Measurements from ENCODE around the gene THSD4.

Gene THSD4

DNA sequence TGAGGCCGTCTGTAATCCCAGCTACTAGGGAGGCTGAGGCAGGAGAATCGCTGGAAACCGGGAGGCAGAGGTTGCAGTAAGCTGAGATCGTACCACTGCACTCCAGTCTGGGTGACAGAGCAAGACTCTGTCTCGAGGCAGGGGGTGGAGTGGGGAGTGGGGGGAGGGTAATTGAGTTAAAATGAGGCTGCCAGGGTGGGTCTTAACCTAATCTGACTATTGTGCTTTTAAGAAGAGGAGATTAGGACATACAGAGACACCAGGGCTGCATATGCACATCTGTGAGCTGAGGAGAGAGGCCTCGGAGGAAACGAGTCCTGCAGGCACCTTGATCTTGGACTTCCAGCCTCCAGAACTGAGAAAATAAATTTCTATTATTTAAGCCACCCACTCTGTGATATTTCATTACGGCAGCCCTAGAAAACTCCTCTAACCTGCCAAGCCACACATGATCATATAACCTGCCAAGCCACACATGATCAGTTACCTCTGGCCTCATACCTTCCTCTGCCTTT lies 197.0 kb downstream of the THSD4 start:
- Histone ChIP-seq H3K4me1 (ENCODE audit: low read length) (no peaks in the 10 kb centered on the region), H3K27ac (ENCODE audit: low read length) (no peak overlapping the region), H3K9ac (ENCODE audit: low read length) (no peak overlapping the region), H3K9me2 (replicated peaks; ENCODE audit: insufficient read depth, low read length) (no peaks in the 10 kb centered on the region), H3K36me3 (replicated peaks; ENCODE audit: insufficient read depth, low read length) (no peaks in the 10 kb centered on the region), H3K79me2 (ENCODE audit: low read length) (no peaks in the 10 kb centered on the region), H4K20me1 (ENCODE audit: insufficient read depth, low read length) (no peaks in the 10 kb centered on the region), H3K9me3 (replicated peaks; ENCODE audit: insufficient read depth, low read length) (no peaks in the 10 kb centered on the region), H3K27me3 (replicated peaks; ENCODE audit: insufficient read depth, low read length) (no peaks in the 10 kb centered on the region), H3K4me3 (ENCODE audit: low read length) (no peak overlapping the region), H3F3A (ENCODE audit: insufficient read depth, low read length) (no peaks in the 10 kb centered on the region), H3K4me2 (ENCODE audit: low read depth, low read length) (no peak overlapping the region), H2AFZ (ENCODE audit: low read length) (no peak overlapping the region)
- no peak for TF ChIP-seq EZH2phosphoT487 (IDR thresholded peaks at IDR 0.05; ENCODE audit: low read length)
- DNase-seq: no peak

DNA sequence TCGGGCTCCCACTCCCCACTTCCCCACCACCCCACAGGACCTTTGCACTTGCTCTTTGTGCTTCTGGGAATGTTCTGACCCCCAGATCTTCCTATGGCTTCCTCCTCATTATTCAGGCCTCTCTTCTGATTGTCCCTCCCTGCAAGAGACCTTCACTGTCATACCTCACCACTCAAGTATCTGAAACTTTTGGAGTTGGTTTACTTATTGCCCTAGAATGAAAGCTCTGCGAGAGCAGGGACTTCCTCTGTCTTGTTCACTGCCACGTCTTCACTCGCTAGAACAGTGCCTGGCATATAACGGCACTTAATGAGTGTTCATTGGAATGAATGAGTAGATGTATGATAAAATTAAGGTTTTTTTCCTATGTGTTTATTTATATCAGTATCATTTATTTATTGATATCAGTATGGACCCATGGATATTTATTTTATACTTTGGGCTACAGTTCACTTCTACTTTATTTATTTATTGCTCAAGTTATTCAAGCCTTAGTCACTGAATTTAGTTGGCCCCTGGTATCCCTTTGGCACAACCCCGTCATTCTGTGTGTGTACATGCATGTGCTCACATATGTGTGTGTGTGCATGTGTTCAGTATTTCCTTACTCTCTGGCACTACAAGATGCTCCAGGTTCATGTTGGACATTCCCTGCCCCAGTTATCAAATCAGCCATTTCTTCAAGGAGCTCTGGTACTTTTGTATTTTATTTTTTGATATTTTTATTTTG lies 197.6 kb downstream of the THSD4 start:
- no peak for DNase-seq
- Histone ChIP-seq H3K27me3 (replicated peaks; ENCODE audit: insufficient read depth, low read length) (no peaks in the 10 kb centered on the region), H3K36me3 (replicated peaks; ENCODE audit: insufficient read depth, low read length) (no peaks in the 10 kb centered on the region), H3K4me3 (ENCODE audit: low read length) (no peak overlapping the region), H3K4me2 (ENCODE audit: low read depth, low read length) (no peak overlapping the region), H3K79me2 (ENCODE audit: low read length) (no peaks in the 10 kb centered on the region), H3K27ac (ENCODE audit: low read length) (no peak overlapping the region), H3F3A (ENCODE audit: insufficient read depth, low read length) (no peaks in the 10 kb centered on the region), H4K20me1 (ENCODE audit: insufficient read depth, low read length) (no peaks in the 10 kb centered on the region), H2AFZ (ENCODE audit: low read length) (no peak overlapping the region), H3K9me3 (replicated peaks; ENCODE audit: insufficient read depth, low read length) (no peaks in the 10 kb centered on the region), H3K9me2 (replicated peaks; ENCODE audit: insufficient read depth, low read length) (no peaks in the 10 kb centered on the region), H3K4me1 (ENCODE audit: low read length) (no peaks in the 10 kb centered on the region), H3K9ac (ENCODE audit: low read length) (no peak overlapping the region)
- TF ChIP-seq, protein P1, sequence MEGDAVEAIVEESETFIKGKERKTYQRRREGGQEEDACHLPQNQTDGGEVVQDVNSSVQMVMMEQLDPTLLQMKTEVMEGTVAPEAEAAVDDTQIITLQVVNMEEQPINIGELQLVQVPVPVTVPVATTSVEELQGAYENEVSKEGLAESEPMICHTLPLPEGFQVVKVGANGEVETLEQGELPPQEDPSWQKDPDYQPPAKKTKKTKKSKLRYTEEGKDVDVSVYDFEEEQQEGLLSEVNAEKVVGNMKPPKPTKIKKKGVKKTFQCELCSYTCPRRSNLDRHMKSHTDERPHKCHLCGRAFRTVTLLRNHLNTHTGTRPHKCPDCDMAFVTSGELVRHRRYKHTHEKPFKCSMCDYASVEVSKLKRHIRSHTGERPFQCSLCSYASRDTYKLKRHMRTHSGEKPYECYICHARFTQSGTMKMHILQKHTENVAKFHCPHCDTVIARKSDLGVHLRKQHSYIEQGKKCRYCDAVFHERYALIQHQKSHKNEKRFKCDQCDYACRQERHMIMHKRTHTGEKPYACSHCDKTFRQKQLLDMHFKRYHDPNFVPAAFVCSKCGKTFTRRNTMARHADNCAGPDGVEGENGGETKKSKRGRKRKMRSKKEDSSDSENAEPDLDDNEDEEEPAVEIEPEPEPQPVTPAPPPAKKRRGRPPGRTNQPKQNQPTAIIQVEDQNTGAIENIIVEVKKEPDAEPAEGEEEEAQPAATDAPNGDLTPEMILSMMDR (IDR thresholded peaks at IDR 0.05; ENCODE audit: low read length): no peak
- TF ChIP-seq EZH2 (optimal IDR thresholded peaks at IDR 0.05; ENCODE audit: low read depth, low read length) (no peak), EZH2phosphoT487 (IDR thresholded peaks at IDR 0.05; ENCODE audit: low read length) (no peak)

DNA sequence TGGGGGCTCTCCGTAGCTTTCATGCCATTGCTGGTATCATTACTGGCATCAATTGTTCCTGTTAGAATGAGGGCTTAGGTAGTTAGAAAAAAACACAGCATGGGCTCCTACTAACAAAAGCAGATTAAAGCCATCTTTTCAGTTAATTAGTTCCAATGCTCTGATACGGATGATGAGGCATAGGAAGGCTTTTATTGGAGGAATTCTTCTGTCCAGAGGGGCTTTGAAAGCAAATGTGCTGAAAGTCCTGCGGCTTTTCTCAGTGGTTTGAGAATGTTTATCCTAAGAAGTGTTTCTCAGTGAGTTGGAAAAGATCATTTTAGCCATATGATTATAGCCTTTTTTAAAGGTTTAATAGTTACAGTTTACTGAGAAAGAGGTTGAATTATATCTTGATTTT lies 198.5 kb downstream of the THSD4 start:
- Histone ChIP-seq H3F3A (ENCODE audit: insufficient read depth, low read length) (no peaks in the 10 kb centered on the region), H3K79me2 (ENCODE audit: low read length) (no peaks in the 10 kb centered on the region), H3K4me1 (ENCODE audit: low read length) (no peaks in the 10 kb centered on the region), H3K36me3 (replicated peaks; ENCODE audit: insufficient read depth, low read length) (no peaks in the 10 kb centered on the region), H3K4me3 (ENCODE audit: low read length) (no peak overlapping the region), H3K27me3 (replicated peaks; ENCODE audit: insufficient read depth, low read length) (no peaks in the 10 kb centered on the region), H2AFZ (ENCODE audit: low read length) (no peak overlapping the region), H3K9ac (ENCODE audit: low read length) (no peak overlapping the region), H3K9me2 (replicated peaks; ENCODE audit: insufficient read depth, low read length) (no peaks in the 10 kb centered on the region), H4K20me1 (ENCODE audit: insufficient read depth, low read length) (no peaks in the 10 kb centered on the region), H3K4me2 (ENCODE audit: low read depth, low read length) (no peak overlapping the region), H3K9me3 (replicated peaks; ENCODE audit: insufficient read depth, low read length) (no peaks in the 10 kb centered on the region), H3K27ac (ENCODE audit: low read length) (no peak overlapping the region)
- TF ChIP-seq, protein P1 (IDR thresholded peaks at IDR 0.05; ENCODE audit: low read length): no peak
- no peak for TF ChIP-seq EZH2 (optimal IDR thresholded peaks at IDR 0.05; ENCODE audit: low read depth, low read length)
- no peak for TF ChIP-seq EZH2phosphoT487 (IDR thresholded peaks at IDR 0.05; ENCODE audit: low read length)
- no peak for DNase-seq

DNA sequence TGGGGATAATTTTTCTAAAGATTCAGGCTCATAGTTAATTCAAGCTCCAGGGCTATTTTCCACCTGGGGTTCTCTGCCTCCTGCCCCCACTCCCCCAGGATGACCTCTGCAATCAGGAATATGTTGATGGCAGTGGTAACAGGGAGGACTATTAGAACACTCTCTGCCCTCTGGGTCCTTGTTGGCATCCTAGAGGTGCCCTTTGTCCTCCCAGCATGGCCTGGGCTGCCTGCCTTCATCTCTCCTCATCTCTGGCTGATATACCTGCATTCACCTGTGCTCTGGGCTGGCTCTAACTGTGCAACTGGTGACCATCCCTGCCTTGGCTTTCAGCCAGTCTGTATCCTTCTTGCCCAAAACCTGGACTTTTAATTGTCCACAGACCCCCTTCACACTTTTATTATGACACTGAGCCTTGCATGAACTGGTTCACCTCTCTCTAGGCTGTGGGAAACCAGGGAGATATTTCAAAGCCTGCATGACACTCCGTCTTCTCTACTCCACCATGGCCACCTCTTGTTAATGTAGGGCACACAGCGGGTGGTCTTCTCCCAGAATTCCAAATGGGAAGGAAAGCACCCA lies 199.8 kb downstream of the THSD4 start:
- no peaks in the 10 kb centered on the region for H3K4me1 ChIP-seq (ENCODE audit: low read length)
- H3K9ac ChIP-seq (ENCODE audit: low read length): no peak overlapping the region
- H3K79me2 ChIP-seq (ENCODE audit: low read length): no peaks in the 10 kb centered on the region
- H3K4me2 ChIP-seq (ENCODE audit: low read depth, low read length): no peak overlapping the region
- TF ChIP-seq, protein P1 (IDR thresholded peaks at IDR 0.05; ENCODE audit: low read length): no peak
- TF ChIP-seq EZH2phosphoT487 (IDR thresholded peaks at IDR 0.05; ENCODE audit: low read length) (no peak), EZH2 (optimal IDR thresholded peaks at IDR 0.05; ENCODE audit: low read depth, low read length) (no peak)
- DNase-seq: no peak
- H2AFZ ChIP-seq (ENCODE audit: low read length): no peak overlapping the region
- no peak overlapping the region for H3K4me3 ChIP-seq (ENCODE audit: low read length)
- no peaks in the 10 kb centered on the region for H3K9me2 ChIP-seq (replicated peaks; ENCODE audit: insufficient read depth, low read length)
- no peaks in the 10 kb centered on the region for H3F3A ChIP-seq (ENCODE audit: insufficient read depth, low read length)
- H3K27me3 ChIP-seq (replicated peaks; ENCODE audit: insufficient read depth, low read length): no peaks in the 10 kb centered on the region
- no peaks in the 10 kb centered on the region for H3K36me3 ChIP-seq (replicated peaks; ENCODE audit: insufficient read depth, low read length)
- H4K20me1 ChIP-seq (ENCODE audit: insufficient read depth, low read length): no peaks in the 10 kb centered on the region
- H3K27ac ChIP-seq (ENCODE audit: low read length): no peak overlapping the region
- H3K9me3 ChIP-seq (replicated peaks; ENCODE audit: insufficient read depth, low read length): no peaks in the 10 kb centered on the region

All from MM.1S (cell line).